Neural cell (in vitro differentiated cells): ENCODE measurements around the gene KAT2A.

ENCODE experiments used
- CTCF ChIP-seq: fragments of 450-650 bp; IDR thresholded peaks from 2 replicates; pipeline ENCODE4 v1.5.1; 2014; ENCODE audit warnings: antibody characterized with exemption, mild to moderate bottlenecking, moderate library complexity; ENCODE audit not compliant: poor library complexity, severe bottlenecking
- EP300 ChIP-seq: fragments of 450-650 bp; conservative IDR thresholded peaks from 2 replicates; pipeline ENCODE4 v1.6.1; 2014; ENCODE audit warnings: antibody characterized with exemption, mild to moderate bottlenecking, moderate library complexity; ENCODE audit not compliant: poor library complexity, severe bottlenecking
- EZH2 ChIP-seq: fragments of 200-600, 300-800 bp; shearing (Covaris generic), sonication (generic); IDR thresholded peaks from 2 replicates; pipeline ENCODE4 v1.6.1; 2014; ENCODE audit warnings: antibody characterized with exemption, low read length, borderline replicate concordance, mild to moderate bottlenecking; ENCODE audit not compliant: insufficient read depth, poor library complexity, severe bottlenecking
- POLR2AphosphoS5 ChIP-seq: IDR thresholded peaks from 2 replicates; pipeline ENCODE4 v1.6.1; 2012
- RAD21 ChIP-seq: fragments of 450-650 bp; conservative IDR thresholded peaks from 2 replicates; pipeline ENCODE4 v1.6.1; 2014; ENCODE audit warnings: antibody characterized with exemption, mild to moderate bottlenecking, moderate library complexity
- REST ChIP-seq: IDR thresholded peaks from 2 replicates; pipeline ENCODE4 v1.6.1; 2012; ENCODE audit warnings: borderline replicate concordance
- TAF1 ChIP-seq: IDR thresholded peaks from 2 replicates; pipeline ENCODE4 v1.6.1; 2012; ENCODE audit warnings: low read depth

GRCh38 chr17:42107124-42107523 lies 14.0 kb downstream of the KAT2A start:
- TF ChIP-seq CTCF, result no peak
- TF ChIP-seq EP300, result no peak
- no peak for TF ChIP-seq REST
- no peak for TF ChIP-seq POLR2AphosphoS5
- no peak for TF ChIP-seq TAF1
- TF ChIP-seq RAD21, result no peak
- TF ChIP-seq EZH2, result no peak
